Measurements from ENCODE around the gene BHLHE23.

- TF ChIP-seq CTCF (conservative IDR thresholded peaks at IDR 0.05; ENCODE audit: low read length) (no peak), EZH2phosphoT487 (IDR thresholded peaks at IDR 0.05; ENCODE audit: borderline replicate concordance, low read depth, low read length) (no peak)
Measured at GRCh38 chr20:63054681-63055240, 48.0 kb upstream of the BHLHE23 start.

Data from OCI-LY7 (cell line).